IPS-11a (cell line): Measurements from ENCODE around the gene EMP3.
"Not testable (repeated sequence)": the region's sequence is repeated elsewhere in the genome, so short reads cannot be mapped to it uniquely, and the experiment has no call there.

Experiments
- H3K4me3 ChIP-seq: one replicate; pipeline ENCODE4 v1.5.1; 2013; ENCODE audit warnings: low read depth, low read length, control low read depth

Gene EMP3, protein sequence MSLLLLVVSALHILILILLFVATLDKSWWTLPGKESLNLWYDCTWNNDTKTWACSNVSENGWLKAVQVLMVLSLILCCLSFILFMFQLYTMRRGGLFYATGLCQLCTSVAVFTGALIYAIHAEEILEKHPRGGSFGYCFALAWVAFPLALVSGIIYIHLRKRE

DNA sequence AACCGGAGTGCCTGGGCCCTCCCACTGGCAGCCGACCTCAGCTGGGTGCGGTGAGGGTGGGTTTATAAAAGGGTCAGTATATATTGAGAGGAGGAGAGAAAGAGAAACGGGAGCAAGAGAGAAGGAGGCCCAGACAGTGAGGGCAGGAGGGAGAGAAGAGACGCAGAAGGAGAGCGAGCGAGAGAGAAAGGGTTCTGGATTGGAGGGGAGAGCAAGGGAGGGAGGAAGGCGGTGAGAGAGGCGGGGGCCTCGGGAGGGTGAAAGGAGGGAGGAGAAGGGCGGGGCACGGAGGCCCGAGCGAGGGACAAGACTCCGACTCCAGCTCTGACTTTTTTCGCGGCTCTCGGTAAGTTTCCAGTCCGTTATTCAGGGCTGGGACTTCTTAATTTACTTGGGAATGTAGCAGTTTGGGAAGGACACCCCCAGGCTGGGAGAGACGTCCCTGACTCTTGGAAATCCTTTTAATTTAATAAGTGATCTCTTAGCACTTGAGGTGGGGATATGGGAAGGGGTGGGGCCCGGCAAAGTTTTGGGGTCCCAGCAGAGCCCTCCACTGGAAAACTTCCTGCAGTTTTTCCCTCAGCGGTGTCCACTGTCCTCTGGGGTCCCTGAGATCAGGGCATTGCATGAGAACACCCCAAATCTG is at the start of gene EMP3:
TSS of gene EMP3 (plus strand) at position 288 of the 646 bp plus-strand sequence. CDS start 1,293 bp downstream, outside the sequence.
- peak within 1 kb of the TSS; percentile 13 for H3K4me3 ChIP-seq

DNA sequence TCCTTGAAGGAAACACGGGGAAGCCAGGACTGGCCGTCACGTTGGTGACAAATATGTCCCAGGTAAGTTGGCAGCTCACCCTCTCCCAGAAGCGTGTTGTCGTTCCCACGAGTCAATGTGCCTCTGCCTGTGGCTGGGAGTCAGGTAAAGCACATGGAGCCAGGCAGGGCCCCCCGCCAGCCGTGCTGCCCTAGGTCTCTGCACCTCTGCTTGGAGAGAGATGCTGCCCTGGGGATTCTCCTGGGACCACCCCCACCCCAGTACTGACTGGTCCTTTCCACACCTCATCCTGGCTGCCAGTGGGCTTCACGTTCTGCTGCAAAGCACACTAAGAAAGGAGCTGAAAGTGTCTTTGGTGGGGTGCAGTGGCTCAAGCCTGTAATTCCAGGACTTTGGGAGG is 45.6 kb upstream of the EMP3 start:
- H3K4me3 ChIP-seq: no peak overlapping the region

DNA sequence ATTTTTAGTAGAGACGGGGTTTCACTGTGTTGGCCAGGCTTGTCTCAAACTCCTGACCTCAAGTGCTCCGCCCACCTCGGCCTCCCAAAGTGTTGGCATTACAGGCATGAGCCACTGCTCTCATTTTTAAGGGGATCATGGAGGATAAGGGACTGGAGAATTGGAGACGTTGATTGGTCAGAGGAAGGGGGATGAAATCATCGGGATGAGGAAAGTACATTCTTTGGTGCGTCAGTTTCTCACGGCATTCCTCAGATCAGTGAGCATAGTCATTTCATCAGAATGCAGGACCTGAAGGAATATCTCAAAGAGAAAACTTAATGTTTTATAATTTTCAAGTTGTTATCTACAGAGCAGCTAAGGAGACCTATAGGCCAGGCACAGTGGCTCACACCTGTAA is 41.4 kb upstream of the EMP3 start:
- H3K4me3 ChIP-seq: no peak overlapping the region

DNA sequence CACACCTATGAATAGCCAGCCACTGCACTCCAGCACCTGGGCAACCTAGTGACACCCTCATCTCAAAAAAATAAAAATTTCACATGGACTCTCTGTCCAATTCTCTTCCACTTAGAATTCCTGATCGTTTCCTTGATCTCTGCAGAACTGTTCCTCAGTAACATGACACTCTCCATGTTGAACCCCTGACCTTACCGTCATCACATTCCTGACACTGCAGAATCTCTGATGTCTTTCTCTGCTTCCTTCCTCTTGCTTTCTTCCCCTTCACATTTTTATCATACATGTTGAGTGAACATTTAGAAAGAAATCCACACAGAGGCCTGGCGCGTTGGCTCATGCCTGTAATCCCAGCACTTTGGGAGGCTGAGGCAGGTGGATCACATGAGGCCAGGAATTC is 40.5 kb upstream of the EMP3 start:
- no peak overlapping the region for H3K4me3 ChIP-seq

DNA sequence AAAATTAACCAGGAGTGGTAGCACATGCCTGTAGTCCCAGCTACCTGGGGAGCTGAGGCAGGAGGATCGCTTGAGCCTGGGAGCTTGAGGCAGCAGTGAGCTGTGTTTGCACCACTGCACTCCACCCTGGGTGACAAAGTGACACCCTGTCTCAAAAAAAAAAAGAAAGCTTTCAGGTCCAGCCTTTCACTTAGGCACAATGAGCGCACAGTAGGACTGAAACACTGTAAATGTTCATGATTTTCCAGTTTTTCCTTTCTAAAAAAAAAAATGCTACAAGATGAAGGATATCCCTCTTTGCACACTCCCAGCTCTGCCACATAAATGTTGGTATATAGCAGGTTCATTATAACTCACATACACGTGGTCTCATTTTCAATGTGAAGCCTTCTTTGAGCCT is 37.6 kb upstream of the EMP3 start:
- no peak overlapping the region for H3K4me3 ChIP-seq

DNA sequence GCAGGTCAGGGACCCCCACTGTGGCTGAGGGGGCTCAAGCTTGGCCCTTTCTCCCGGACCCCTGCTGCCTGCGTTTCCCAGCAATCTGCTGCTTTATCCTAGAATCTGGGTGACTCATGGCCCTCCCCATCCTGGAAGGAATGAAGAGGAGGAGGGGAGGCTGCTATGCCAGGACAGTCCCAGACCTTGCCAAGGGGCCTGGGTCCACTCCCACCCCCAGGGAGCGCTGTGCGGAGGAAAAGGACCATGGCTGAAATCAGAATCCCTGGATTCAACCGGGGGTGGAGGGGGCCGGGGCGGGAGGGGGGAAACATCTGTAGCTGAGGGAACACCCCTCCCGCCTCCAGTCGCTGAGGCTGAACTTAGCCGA is 35.0 kb upstream of the EMP3 start:
- no peak overlapping the region for H3K4me3 ChIP-seq

DNA sequence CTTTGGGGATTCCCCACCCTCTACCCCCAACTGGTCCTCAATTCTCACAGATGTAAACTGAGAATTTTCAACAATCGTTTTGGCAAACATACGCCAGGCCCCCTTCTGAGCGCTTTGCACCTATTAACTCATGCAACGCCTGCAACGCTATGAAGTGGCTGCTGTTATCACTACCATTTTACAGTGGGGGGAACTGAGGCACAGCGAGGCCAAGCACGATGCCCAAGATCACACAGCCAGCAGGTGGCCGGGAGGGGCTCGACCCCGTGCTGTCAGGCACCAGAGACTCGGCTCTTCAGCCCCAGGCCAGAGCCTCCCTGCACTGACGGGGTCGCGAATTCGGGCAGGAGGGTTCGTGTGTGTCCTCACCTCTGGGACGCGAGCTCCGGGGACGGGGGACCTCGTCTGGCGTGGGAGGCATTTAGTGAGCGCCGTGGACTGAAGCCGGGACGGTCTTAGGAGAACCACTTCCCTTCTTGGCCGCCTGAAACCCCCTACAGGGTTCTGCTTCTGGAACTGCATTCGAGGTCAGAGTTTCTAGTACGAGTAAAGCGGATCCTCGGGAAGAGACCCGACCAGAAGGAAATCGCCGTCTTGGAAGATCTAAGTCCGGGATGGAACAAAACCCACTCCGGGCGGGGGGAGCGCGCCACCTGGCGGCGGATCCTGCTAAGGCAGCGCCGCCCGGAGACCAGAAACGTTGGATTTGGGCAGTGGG is 34.4 kb upstream of the EMP3 start:
- H3K4me3 ChIP-seq: peak overlapping the region; percentile 30

DNA sequence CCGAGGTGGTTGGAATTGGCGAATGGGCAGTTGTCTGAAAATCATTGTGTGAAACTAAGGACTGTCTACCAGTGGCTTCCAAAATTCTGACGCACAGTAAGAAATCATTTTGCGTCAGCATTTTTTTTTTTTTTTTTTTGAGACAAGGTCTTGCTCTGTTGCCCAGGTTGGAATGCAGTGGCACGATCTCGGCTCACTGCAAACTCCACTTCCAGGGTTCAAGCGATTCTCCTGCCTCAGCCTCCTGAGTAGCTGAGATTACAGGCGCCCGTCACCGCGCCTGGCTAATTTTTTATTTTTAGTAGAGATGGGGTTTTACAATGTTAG is 33.9 kb upstream of the EMP3 start:
- H3K4me3 ChIP-seq: not testable (repeated sequence)

DNA sequence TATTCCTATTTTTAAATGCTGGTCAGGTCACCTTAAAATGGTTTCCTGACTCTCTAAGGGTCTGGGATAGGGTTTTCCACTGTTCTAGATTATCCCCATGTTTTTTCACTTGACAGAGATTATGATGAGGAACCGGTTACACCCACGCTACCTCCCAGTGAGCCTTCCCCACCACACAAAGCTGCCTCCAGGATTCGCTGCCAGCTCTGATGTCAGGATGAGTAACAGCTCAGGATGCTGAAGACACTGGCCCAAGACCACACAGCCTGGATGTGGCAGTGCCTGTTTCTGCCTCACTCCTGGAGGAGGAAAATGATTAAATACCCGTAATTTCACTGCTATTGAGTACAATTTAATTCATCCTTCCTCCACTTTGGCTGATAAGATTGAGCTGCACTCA is 32.6 kb upstream of the EMP3 start:
- no peak overlapping the region for H3K4me3 ChIP-seq

DNA sequence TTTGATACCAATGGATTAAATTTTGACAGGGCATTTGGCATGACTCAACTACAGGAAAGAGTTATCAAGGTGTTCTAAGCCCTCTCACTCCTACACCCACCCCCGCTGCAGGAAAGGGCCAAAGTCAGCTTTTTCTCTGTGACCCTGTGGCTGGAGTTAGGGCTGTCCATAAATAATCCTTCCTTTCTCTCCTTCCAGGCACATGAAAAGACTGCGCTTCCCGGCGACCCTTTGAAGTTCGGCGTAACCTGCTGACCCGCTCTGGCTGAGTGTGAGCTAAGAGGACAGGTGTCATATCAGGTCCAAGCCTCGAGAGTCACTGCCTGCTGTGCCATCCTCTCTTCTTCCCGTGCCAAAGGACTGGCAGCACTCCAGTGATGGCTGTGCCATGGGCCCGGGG is 29.9 kb upstream of the EMP3 start:
- H3K4me3 ChIP-seq: no peak overlapping the region

DNA sequence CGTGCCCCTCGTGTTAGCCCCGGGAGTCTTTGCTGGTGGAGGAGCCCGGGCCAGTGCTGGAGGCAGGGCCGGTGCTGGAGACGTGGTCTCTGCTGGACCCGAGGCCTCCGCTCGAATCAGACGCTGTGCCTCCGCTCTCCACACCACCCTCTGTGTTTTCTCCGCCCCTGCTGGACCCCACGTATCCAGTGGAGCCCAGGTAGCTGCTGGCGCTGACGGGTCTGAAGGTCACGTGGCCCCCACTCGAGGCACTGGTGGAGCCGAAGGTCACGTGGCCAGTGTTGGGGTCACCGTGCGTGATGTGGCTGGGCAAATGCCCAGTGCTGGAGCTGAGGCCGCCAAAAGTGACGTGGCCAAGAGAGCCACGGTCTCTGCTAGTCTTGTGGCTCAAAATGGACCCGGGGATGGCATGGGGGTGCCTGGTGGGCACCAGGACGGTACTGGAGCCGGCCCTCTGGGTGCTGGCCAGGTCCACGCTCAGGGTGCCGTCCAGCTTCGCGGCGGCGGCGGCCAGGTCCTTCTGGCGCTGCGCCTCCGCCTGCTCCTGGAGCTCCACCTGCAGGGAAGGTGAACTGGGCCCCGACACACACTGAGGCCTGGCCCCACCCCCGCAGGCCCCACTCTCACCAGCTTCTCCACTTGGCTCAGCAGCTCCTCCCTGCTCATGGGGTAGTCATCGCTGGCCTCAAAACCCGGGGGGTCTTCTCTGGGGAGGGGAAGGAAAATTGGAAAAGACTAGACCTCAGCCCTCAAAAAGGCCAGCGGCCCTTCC is 28.2 kb upstream of the EMP3 start:
- H3K4me3 ChIP-seq: no peak overlapping the region

DNA sequence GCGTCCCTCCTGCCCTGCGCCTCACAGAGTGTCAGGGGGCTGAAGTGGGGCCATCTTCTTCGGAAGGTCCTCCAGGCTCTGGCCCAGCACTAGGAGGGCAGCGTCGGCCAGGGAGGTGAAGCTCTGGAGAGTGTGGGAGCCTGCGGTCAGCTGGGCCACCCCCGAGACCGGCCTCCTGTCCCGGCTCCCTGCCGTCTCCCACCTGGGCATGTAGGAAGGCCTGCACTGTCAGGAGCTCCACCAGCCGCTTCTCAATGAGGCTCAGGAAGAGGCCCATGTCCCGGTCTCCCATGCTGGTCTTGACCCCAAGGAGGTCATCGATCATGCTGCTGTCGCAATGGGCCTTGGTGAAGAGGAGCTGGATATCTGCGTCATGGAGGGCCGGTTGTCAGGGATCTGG is 27.4 kb upstream of the EMP3 start:
- no peak overlapping the region for H3K4me3 ChIP-seq

DNA sequence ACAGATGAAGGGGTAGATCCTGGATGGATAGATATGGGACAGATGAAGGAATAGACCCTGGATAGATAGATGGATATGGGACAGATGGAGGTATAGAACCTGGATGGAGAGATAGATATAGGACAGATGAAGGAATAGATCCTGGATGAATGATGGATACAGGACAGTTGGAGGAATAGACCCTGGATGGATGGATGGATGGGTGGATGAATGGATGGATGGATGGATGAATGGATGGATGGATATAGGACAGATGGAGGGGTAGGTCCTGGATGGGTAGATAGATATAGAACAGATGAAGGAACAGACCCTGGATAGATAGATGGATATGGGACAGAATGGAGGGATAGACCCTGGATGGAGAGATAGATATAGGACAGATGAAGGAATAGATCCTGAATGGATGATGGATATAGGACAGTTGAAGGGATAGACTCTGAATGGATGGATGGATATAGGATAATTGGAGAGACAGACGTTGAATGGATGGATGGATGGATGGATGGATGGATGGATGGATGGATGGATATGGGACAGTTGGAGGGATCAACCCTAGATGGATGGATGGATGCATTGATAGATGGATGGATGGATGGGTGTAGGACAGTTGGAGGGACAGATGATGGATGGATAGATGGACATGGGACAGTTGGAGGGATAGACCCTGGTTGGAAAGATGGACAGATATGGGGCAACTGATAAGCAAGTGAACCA is 23.3 kb upstream of the EMP3 start:
- H3K4me3 ChIP-seq: no peak overlapping the region

DNA sequence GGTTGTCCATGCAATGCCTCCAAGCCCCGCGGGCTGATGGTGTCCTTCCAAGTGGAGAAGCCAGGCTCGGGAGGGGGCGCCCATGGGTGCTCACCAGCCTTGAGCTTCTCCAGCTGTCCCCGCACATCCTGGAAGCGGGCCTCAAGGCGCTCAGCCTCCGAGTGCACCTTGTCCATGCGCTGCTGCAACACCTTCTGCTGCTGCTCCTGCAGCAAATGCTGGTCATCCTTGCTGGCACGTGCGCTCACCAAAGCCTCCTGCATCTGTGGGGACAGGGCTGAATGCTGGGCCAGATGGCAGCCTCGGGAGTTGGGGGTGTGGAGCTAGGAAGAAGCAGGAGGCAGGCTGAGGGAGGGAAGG is 22.8 kb upstream of the EMP3 start:
- no peak overlapping the region for H3K4me3 ChIP-seq

DNA sequence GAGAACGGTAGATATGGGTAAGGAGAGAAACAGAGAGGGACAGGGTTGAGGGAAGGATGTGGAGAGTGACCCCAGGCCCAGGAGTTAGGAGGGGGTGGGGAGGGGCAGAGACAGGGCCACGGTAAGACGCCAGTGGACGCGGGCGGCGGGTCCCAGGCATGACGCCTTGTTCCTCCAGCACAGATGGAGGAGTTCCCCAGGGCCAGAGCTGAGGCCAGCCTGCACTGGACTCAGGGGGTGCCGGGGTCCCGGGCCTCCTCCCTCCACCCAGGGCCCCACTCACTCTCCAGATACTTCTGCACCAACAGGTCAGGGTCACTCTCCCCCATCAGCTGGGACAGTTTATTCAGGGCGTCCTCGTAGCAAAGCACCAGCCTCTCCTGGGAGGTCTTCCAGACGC is 22.0 kb upstream of the EMP3 start:
- H3K4me3 ChIP-seq: no peak overlapping the region

DNA sequence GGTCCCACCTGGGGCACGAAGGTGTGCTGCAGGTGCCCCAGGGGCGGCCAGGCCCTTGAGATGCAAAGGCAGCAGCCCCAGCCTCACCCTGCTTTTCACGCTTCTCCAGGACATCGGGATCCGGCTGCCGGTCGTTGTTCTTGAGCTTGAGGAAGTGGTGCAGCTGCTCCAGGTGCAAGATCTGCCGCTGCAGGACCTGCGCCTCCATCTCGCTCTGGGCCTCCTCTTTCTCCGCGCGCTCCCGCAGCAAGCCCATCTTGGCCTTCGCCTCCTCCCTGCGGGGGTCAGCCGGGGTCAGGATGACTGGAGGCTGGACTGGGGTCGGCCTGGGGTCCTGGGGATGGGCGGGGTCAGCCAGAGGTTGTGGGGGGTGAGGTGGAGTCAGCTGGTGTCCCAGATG is 21.5 kb upstream of the EMP3 start:
- no peak overlapping the region for H3K4me3 ChIP-seq

DNA sequence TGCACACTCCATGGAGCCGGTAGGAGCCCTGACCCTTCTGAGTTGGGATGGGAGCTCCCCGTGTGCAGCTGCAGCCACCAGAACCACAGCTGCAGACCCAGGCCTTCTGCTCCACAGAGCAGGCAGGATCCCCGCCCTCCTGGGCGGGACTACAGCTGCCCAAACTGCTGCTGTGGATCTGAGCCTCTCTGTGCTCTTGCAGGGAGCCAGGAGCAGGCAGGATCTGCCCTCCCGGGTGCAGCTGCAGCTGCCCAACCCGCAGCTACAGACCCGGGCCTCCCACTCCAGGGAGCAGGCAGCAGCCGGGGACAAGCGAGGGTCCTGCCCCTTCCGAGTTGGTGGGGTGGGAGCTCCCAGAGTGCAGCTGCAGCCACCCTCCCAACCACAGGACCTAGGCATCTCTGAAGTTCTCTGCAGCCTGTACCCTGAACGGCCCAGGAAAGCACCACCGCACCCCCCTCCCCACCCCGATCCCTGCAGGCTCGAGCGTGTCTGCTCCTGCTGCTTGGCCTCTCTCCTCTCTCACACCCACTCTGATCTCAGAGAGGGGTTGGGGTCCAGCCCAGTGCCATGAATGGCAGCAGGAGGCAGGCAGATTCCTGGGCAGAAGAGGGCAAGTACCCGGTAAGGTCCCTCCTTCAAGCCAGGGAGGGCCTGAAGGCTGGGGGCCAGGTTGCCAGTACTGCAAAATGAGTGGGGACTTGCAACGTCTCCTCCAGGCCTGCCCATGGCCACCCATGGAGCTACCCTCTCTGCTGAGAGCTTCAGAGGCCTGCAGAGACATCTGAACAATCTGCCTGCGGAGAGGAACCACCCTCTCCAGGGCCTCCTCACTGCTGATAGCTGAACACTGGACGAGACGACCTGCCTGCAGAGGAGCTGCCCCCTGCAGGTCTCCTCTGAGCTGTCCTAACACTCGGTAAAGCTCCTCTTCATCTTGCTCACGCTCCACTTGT is 16.4 kb upstream of the EMP3 start:
- no peak overlapping the region for H3K4me3 ChIP-seq

DNA sequence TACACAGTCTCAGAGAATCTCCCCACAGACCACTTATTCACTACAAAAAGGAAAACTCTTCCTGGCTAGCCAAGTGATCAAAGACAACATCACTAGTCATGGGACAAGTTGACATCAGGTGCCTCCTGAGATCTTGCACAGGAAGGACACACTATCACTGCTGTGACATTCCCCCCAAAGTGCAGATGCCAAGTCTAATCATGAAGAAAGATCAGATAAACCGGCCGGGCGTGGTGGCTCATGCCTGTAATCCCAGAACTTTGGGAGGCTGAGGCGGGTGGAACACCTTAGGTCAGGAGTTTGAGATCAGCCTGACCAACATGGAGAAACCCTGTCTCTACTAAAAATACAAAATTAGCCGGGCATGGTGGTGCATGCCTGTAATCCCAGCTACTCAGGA is 15.6 kb upstream of the EMP3 start:
- H3K4me3 ChIP-seq: not testable (repeated sequence)

DNA sequence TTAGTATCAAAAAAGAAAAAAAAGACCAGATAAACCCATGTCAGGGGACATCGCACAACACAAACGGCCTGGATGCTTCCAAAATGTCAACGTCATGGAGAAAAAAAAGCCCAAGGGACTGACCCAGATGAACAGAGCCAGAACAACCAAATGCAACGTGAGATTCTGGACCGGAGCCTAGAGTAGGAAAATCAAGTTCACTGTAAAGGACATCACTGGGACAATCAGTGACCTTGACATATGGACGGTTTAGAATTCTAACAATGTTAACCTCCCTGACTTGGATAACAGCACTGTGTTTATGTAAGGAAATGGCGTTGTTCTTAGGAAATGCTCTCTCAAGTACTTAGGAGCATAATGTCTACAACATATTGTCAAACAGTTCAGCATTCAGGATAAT is 15.1 kb upstream of the EMP3 start:
- no peak overlapping the region for H3K4me3 ChIP-seq

DNA sequence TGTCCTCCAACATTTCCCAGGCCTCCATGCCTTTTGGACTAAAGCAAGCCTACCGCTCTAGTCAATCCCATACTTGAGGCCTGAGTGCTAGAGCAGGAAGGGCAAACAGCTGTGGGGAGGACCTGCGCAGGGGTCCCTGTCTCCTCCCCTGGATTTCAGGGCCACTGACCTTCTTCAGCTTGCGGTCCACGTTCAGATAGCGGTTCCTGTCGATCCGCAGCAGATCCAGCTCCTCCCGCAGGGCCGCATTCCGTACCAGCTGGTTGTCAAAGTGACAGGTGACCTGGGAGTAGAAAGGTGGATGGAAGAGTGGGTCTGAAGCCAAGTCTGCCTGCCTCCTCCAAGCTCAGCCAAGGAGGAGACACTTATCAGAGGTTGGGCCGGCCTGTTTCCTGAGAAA is 14.0 kb upstream of the EMP3 start:
- H3K4me3 ChIP-seq: no peak overlapping the region
